GM19025 (cell line): ENCODE measurements around the gene KCNQ4.

ENCODE experiments used
- ATAC-seq: cut with Tn5 transposase; IDR thresholded peaks from one replicate; pipeline ENCODE4 v1.9.1; 2021; ENCODE audit warnings: mild to moderate bottlenecking, low read depth, moderate library complexity; ENCODE audit not compliant: unreplicated experiment

The KCNQ4 gene

GRCh38 chr1:40886318-40887011 is 102.9 kb downstream of the KCNQ4 start:
- no peak for ATAC-seq

GRCh38 chr1:40887012-40887378 is 103.4 kb downstream of the KCNQ4 start:
- ATAC-seq, result no peak

- ATAC-seq, result no peak
These were observed 104.1 kb downstream of the KCNQ4 start for GRCh38 chr1:40887652-40888051.
